ENCODE results near the gene ARSJ. TPM values are rescaled to one million over a fixed set of nuclear protein-coding genes. Genes with fewer than 3 reads are reported as not detected.

ARSJ gene
- polyA plus RNA-seq, 4 donors = 0.22 to 14.4 (median 1.0) TPM; not detected in 1

DNA sequence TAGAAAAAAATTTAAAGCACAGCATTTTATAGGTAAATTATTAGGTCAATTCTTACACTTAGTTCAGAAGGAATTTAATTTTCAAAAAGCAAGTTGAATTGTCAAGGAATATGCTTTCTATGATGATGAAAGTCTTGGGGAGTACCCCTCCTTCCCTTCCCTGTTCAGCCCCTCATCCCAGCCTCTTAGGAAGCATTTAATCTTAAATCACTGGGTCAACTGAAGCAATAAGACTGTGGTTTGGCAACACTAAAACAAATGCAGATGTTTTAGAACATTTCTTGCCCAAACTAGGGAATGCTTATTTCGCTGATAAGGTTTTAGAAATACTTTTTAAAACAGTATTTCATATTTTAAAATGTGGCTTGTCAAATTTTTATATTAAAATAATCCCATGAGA, 19.1 kb upstream of the ARSJ start:
- WGBS, 3 donors = 79 to 97% (median 81%) methylated on average over 1 of the region's 1 CpG
- FAIRE-seq = no peak

DNA sequence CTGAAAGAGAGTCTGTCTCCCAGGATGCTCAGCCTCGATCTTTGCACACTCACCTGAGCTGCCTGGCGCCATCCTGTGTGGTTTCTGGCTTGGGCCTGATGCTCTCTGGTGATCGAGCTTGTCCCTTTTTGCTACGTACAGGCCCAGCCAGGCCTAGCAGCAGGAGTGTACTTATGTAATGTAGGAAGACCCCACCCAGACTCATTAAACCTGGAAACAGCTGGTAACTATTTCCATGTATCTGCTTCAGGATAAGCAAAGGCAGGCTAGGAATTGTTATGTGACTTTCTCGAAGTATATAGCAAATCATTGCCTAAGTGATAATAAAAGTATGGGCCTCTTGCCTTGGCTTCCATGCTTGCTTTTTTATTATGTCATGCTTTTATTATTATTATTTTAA, 18.6 kb upstream of the ARSJ start:
- H3K27ac ChIP-seq (ENCODE audit: low read depth in 1 of 3, low read length in 2 of 3) = peak overlapping the region in 1 of 3 donors; percentile 60
- WGBS, 3 donors = 72 to 80% (median 76%) methylated on average over 5 of the region's 5 CpGs
- DNase-seq = peak in 1 of 2 donors; percentile 65

More for the DNA sequence above, 19.1 kb upstream of the ARSJ start:
- peaks cover 0 to 12% (median 0%) of the 10 kb centered on the region in 3 donors for H3K4me1 ChIP-seq (ENCODE audit: control insufficient read depth in 3 of 3, insufficient read depth in 2 of 3, low read depth in 1 of 3, low read length in 2 of 3)
- H3K9me3 ChIP-seq (ENCODE audit: control insufficient read depth in 2 of 2, insufficient read depth in 1 of 2, low read depth in 1 of 2, low read length in 1 of 2) = no peaks in the 10 kb centered on the region
- H3K4me3 ChIP-seq (ENCODE audit: low read depth in 1 of 3, low read length in 3 of 3) = no peak overlapping the region
- no peaks in the 10 kb centered on the region for H3K36me3 ChIP-seq (ENCODE audit: control insufficient read depth in 3 of 3, insufficient read depth in 2 of 3, low read depth in 1 of 3, low read length in 3 of 3)
- H3K27ac ChIP-seq (ENCODE audit: low read depth in 1 of 3, low read length in 2 of 3) = peak overlapping the region in 1 of 3 donors; percentile 60
- no peaks in the 10 kb centered on the region for H3K27me3 ChIP-seq (ENCODE audit: control insufficient read depth in 3 of 3, insufficient read depth in 3 of 3, low read length in 3 of 3)
- DNase-seq = no peak

GRCh38 chr4:113997206-113997605, 17.8 kb upstream of the ARSJ start:
- 93 to 96% (median 94%) methylated on average over 1 of the region's 1 CpG for WGBS, 3 donors
- Histone ChIP-seq H3K9me3 (ENCODE audit: control insufficient read depth in 2 of 2, insufficient read depth in 1 of 2, low read depth in 1 of 2, low read length in 1 of 2) (no peaks in the 10 kb centered on the region), H3K36me3 (ENCODE audit: control insufficient read depth in 3 of 3, insufficient read depth in 2 of 3, low read depth in 1 of 3, low read length in 3 of 3) (no peaks in the 10 kb centered on the region), H3K4me3 (ENCODE audit: low read depth in 1 of 3, low read length in 3 of 3) (no peak overlapping the region), H3K27ac (ENCODE audit: low read depth in 1 of 3, low read length in 2 of 3) (no peak overlapping the region), H3K27me3 (ENCODE audit: control insufficient read depth in 3 of 3, insufficient read depth in 3 of 3, low read length in 3 of 3) (no peaks in the 10 kb centered on the region), H3K4me1 (ENCODE audit: control insufficient read depth in 3 of 3, insufficient read depth in 2 of 3, low read depth in 1 of 3, low read length in 2 of 3) (peaks cover 0 to 12% (median 0%) of the 10 kb centered on the region in 3 donors)
- DNase-seq = no peak
- FAIRE-seq = no peak

More for the DNA sequence above, 18.6 kb upstream of the ARSJ start:
- Histone ChIP-seq H3K9me3 (ENCODE audit: control insufficient read depth in 2 of 2, insufficient read depth in 1 of 2, low read depth in 1 of 2, low read length in 1 of 2) (no peaks in the 10 kb centered on the region), H3K36me3 (ENCODE audit: control insufficient read depth in 3 of 3, insufficient read depth in 2 of 3, low read depth in 1 of 3, low read length in 3 of 3) (no peaks in the 10 kb centered on the region), H3K4me3 (ENCODE audit: low read depth in 1 of 3, low read length in 3 of 3) (no peak overlapping the region), H3K4me1 (ENCODE audit: control insufficient read depth in 3 of 3, insufficient read depth in 2 of 3, low read depth in 1 of 3, low read length in 2 of 3) (peaks cover 0 to 12% (median 0%) of the 10 kb centered on the region in 3 donors), H3K27me3 (ENCODE audit: control insufficient read depth in 3 of 3, insufficient read depth in 3 of 3, low read length in 3 of 3) (no peaks in the 10 kb centered on the region)
- FAIRE-seq = no peak

- FAIRE-seq (no peak), DNase-seq (no peak)
- WGBS, 3 donors = 76 to 89% (median 85%) methylated on average over 4 of the region's 4 CpGs
- no peaks in the 10 kb centered on the region for H3K9me3 ChIP-seq (ENCODE audit: control insufficient read depth in 2 of 2, insufficient read depth in 1 of 2, low read depth in 1 of 2, low read length in 1 of 2)
- no peaks in the 10 kb centered on the region for H3K36me3 ChIP-seq (ENCODE audit: control insufficient read depth in 3 of 3, insufficient read depth in 2 of 3, low read depth in 1 of 3, low read length in 3 of 3)
- no peaks in the 10 kb centered on the region for H3K27me3 ChIP-seq (ENCODE audit: control insufficient read depth in 3 of 3, insufficient read depth in 3 of 3, low read length in 3 of 3)
- H3K27ac ChIP-seq (ENCODE audit: low read depth in 1 of 3, low read length in 2 of 3) = no peak overlapping the region
- peaks cover 0 to 12% (median 0%) of the 10 kb centered on the region in 3 donors for H3K4me1 ChIP-seq (ENCODE audit: control insufficient read depth in 3 of 3, insufficient read depth in 2 of 3, low read depth in 1 of 3, low read length in 2 of 3)
- H3K4me3 ChIP-seq (ENCODE audit: low read depth in 1 of 3, low read length in 3 of 3) = no peak overlapping the region
These were observed 17.2 kb upstream of the ARSJ start for GRCh38 chr4:113996599-113997177.

GRCh38 chr4:113993887-113994286, 14.4 kb upstream of the ARSJ start:
- no peak overlapping the region for H3K4me3 ChIP-seq (ENCODE audit: low read depth in 1 of 3, low read length in 3 of 3)
- no peak for FAIRE-seq
- DNase-seq = peak in 1 of 2 donors; percentile 10
- no peaks in the 10 kb centered on the region for H3K36me3 ChIP-seq (ENCODE audit: control insufficient read depth in 3 of 3, insufficient read depth in 2 of 3, low read depth in 1 of 3, low read length in 3 of 3)
- H3K27me3 ChIP-seq (ENCODE audit: control insufficient read depth in 3 of 3, insufficient read depth in 3 of 3, low read length in 3 of 3) = no peaks in the 10 kb centered on the region
- no peak overlapping the region for H3K27ac ChIP-seq (ENCODE audit: low read depth in 1 of 3, low read length in 2 of 3)
- H3K4me1 ChIP-seq (ENCODE audit: control insufficient read depth in 3 of 3, insufficient read depth in 2 of 3, low read depth in 1 of 3, low read length in 2 of 3) = peaks cover 0 to 12% (median 0%) of the 10 kb centered on the region in 3 donors
- H3K9me3 ChIP-seq (ENCODE audit: control insufficient read depth in 2 of 2, insufficient read depth in 1 of 2, low read depth in 1 of 2, low read length in 1 of 2) = no peaks in the 10 kb centered on the region

DNA sequence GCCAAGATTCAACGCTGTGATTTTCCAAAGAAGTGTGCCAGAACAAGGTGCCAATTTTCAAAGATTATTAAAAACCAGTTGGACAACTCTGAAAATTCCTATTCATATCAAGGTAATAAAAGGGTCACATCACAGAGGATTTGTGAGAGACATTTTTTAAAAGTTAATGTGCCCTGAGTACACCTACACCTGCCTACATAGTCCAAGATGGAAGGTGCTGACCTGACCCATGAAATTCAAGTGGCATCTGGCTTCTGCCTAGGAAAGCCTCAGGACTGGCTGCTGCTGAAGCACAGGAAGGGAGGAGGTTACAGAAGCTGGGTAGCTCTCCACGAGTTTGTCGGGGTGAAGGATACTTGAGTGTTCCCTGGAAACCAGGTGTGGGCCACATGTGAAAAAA, 11.4 kb upstream of the ARSJ start:
- DNase-seq = no peak
- FAIRE-seq = no peak
- 39 to 61% (median 54%) methylated on average over 3 of the region's 3 CpGs for WGBS, 3 donors
- Histone ChIP-seq H3K9me3 (ENCODE audit: control insufficient read depth in 2 of 2, insufficient read depth in 1 of 2, low read depth in 1 of 2, low read length in 1 of 2) (no peaks in the 10 kb centered on the region), H3K4me1 (ENCODE audit: control insufficient read depth in 3 of 3, insufficient read depth in 2 of 3, low read depth in 1 of 3, low read length in 2 of 3) (peaks cover 0 to 4% (median 0%) of the 10 kb centered on the region in 3 donors), H3K4me3 (ENCODE audit: low read depth in 1 of 3, low read length in 3 of 3) (no peak overlapping the region), H3K36me3 (ENCODE audit: control insufficient read depth in 3 of 3, insufficient read depth in 2 of 3, low read depth in 1 of 3, low read length in 3 of 3) (no peaks in the 10 kb centered on the region), H3K27me3 (ENCODE audit: control insufficient read depth in 3 of 3, insufficient read depth in 3 of 3, low read length in 3 of 3) (no peaks in the 10 kb centered on the region), H3K27ac (ENCODE audit: low read depth in 1 of 3, low read length in 2 of 3) (no peak overlapping the region)

GRCh38 chr4:113987382-113987941, 8.0 kb upstream of the ARSJ start:
- no peaks in the 10 kb centered on the region for H3K4me1 ChIP-seq (ENCODE audit: control insufficient read depth in 3 of 3, insufficient read depth in 2 of 3, low read depth in 1 of 3, low read length in 2 of 3)
- peaks cover 0 to 1% (median 0%) of the 10 kb centered on the region in 3 donors for H3K27me3 ChIP-seq (ENCODE audit: control insufficient read depth in 3 of 3, insufficient read depth in 3 of 3, low read length in 3 of 3)
- WGBS, 3 donors = 84 to 90% (median 85%) methylated on average over 3 of the region's 3 CpGs
- H3K4me3 ChIP-seq (ENCODE audit: low read depth in 1 of 3, low read length in 3 of 3) = no peak overlapping the region
- H3K27ac ChIP-seq (ENCODE audit: low read depth in 1 of 3, low read length in 2 of 3) = no peak overlapping the region
- DNase-seq (no peak), FAIRE-seq (no peak)
- no peaks in the 10 kb centered on the region for H3K9me3 ChIP-seq (ENCODE audit: control insufficient read depth in 2 of 2, insufficient read depth in 1 of 2, low read depth in 1 of 2, low read length in 1 of 2)
- H3K36me3 ChIP-seq (ENCODE audit: control insufficient read depth in 3 of 3, insufficient read depth in 2 of 3, low read depth in 1 of 3, low read length in 3 of 3) = no peaks in the 10 kb centered on the region

GRCh38 chr4:113982181-113982580, 2.7 kb upstream of the ARSJ start:
- H3K9me3 ChIP-seq (ENCODE audit: control insufficient read depth in 2 of 2, insufficient read depth in 1 of 2, low read depth in 1 of 2, low read length in 1 of 2) = no peaks in the 10 kb centered on the region
- peaks cover 0 to 1% (median 0%) of the 10 kb centered on the region in 3 donors for H3K27me3 ChIP-seq (ENCODE audit: control insufficient read depth in 3 of 3, insufficient read depth in 3 of 3, low read length in 3 of 3)
- H3K27ac ChIP-seq (ENCODE audit: low read depth in 1 of 3, low read length in 2 of 3) = no peak overlapping the region
- WGBS, 3 donors = 92 to 94% (median 92%) methylated on average over 4 of the region's 4 CpGs
- H3K36me3 ChIP-seq (ENCODE audit: control insufficient read depth in 3 of 3, insufficient read depth in 2 of 3, low read depth in 1 of 3, low read length in 3 of 3) = no peaks in the 10 kb centered on the region
- no peak for FAIRE-seq
- DNase-seq = no peak
- H3K4me3 ChIP-seq (ENCODE audit: low read depth in 1 of 3, low read length in 3 of 3) = no peak overlapping the region
- H3K4me1 ChIP-seq (ENCODE audit: control insufficient read depth in 3 of 3, insufficient read depth in 2 of 3, low read depth in 1 of 3, low read length in 2 of 3) = peaks cover 0 to 3% (median 0%) of the 10 kb centered on the region in 3 donors

All from small intestine (tissue), 7 donors.